Endothelial cell of umbilical vein (primary cell): Measurements from ENCODE around the gene PLXNC1.

Source experiments
- GATA2 ChIP-seq: IDR thresholded peaks from 2 replicates; pipeline ENCODE4 v1.7.0; 2011; ENCODE audit warnings: low read depth, mild to moderate bottlenecking, moderate library complexity, mixed read lengths, low read length; ENCODE audit not compliant: insufficient read length, insufficient read depth
- JUN ChIP-seq: IDR thresholded peaks from 2 replicates; pipeline ENCODE4 v1.6.1; 2011; ENCODE audit warnings: borderline replicate concordance, low read depth; ENCODE audit not compliant: insufficient read length, insufficient read depth
- POLR2A ChIP-seq: IDR thresholded peaks from 2 replicates; pipeline ENCODE4 v1.6.1; 2012; ENCODE audit warnings: low read depth, mild to moderate bottlenecking, control low read depth, low read length
- TF ChIP-seq, protein P1 (sequence below), 2 donors: IDR thresholded peaks; 1 replicate in 1 of 2; 2 replicates in 1 of 2; pipeline ENCODE4 v1.5.1; 2011; ENCODE audit warnings: low read length in 2 of 2, mild to moderate bottlenecking in 2 of 2, moderate library complexity in 2 of 2, control low read depth in 1 of 2, inconsistent platforms in 1 of 2, low read depth in 1 of 2; ENCODE audit not compliant: insufficient read depth in 1 of 2; ENCODE audit errors: extremely low read depth in 1 of 2

DNA sequence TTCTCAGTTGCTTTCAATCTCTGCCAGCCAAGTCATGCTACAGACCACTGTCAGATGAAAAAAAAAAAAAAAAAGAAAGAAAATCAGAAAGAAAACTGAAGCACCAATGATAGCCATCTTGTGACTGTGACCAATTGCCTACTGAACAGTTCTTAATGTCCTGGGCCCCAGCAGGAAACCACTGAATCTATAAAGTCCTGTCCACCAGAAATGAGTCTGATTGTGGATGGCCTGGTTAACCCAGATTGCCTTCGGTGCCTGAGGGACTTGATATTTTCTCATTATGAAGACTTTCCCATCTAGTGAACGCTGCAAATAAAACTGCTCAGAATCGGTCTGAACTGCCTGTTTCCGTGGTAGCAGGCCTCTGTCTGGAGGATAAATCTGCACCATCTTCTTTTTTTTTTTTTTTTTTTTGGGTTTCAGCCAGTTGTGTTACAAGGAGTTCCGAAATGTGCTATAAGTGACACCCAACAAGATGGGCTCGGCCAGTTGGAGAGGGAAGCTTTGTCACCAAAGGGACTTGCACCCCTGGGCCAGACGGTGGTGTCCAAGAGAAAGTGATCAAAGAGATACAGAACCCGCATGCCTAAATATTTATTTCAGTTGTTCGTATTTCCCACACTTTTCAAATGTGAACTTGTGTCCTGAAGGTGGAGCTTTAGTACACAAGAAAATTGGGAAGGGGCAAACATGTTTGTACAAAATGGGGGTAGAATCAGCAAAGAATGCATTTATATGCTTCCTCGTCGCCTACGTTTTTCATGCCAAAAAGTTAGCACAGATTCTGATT is 3.0 kb upstream of the PLXNC1 start:
- TF ChIP-seq, protein P1, sequence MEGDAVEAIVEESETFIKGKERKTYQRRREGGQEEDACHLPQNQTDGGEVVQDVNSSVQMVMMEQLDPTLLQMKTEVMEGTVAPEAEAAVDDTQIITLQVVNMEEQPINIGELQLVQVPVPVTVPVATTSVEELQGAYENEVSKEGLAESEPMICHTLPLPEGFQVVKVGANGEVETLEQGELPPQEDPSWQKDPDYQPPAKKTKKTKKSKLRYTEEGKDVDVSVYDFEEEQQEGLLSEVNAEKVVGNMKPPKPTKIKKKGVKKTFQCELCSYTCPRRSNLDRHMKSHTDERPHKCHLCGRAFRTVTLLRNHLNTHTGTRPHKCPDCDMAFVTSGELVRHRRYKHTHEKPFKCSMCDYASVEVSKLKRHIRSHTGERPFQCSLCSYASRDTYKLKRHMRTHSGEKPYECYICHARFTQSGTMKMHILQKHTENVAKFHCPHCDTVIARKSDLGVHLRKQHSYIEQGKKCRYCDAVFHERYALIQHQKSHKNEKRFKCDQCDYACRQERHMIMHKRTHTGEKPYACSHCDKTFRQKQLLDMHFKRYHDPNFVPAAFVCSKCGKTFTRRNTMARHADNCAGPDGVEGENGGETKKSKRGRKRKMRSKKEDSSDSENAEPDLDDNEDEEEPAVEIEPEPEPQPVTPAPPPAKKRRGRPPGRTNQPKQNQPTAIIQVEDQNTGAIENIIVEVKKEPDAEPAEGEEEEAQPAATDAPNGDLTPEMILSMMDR (IDR thresholded peaks at IDR 0.05; ENCODE audit: extremely low read depth in 1 of 2, insufficient read depth in 1 of 2, low read depth in 1 of 2, low read length in 2 of 2), result no peak
- TF ChIP-seq JUN (no peak), GATA2 (no peak), POLR2A (no peak)
